ENCODE data around the gene SLC12A1.

The SLC12A1 gene

GRCh38 chr15:48337607-48338006, 131.5 kb downstream of the SLC12A1 start:
- Histone ChIP-seq H3K9me3 (no peaks in the 10 kb centered on the region), H3K36me3 (peaks cover 46 to 81% (median 62%) of the 10 kb centered on the region in 3 donors), H3K27me3 (no peaks in the 10 kb centered on the region), H3K4me3 (no peak overlapping the region), H3K27ac (no peak overlapping the region), H3K4me1 (peaks cover 0 to 3% (median 2%) of the 10 kb centered on the region in 4 donors)
- TF ChIP-seq CTCF (IDR thresholded peaks at IDR 0.05): no peak
- intact Hi-C loops (cut with DNase I; ENCODE audit: low total_unique reads): no loop called here
- no peak for DNase-seq

- H3K27me3 ChIP-seq: no peaks in the 10 kb centered on the region
- intact Hi-C loops (cut with DNase I; ENCODE audit: low total_unique reads): no loop called here
- H3K9me3 ChIP-seq: no peaks in the 10 kb centered on the region
- no peak overlapping the region for H3K27ac ChIP-seq
- no peaks in the 10 kb centered on the region for H3K4me1 ChIP-seq
- peaks cover 50 to 83% (median 64%) of the 10 kb centered on the region in 3 donors for H3K36me3 ChIP-seq
- no peak for TF ChIP-seq CTCF (IDR thresholded peaks at IDR 0.05)
- no peak for DNase-seq
- H3K4me3 ChIP-seq: no peak overlapping the region
These were observed 134.0 kb downstream of the SLC12A1 start for GRCh38 chr15:48340111-48340510.

- no peak for DNase-seq
- Histone ChIP-seq H3K4me1 (no peaks in the 10 kb centered on the region), H3K27ac (no peak overlapping the region), H3K36me3 (peaks cover 25 to 49% (median 47%) of the 10 kb centered on the region in 3 donors), H3K27me3 (no peaks in the 10 kb centered on the region), H3K4me3 (no peak overlapping the region), H3K9me3 (no peaks in the 10 kb centered on the region)
- intact Hi-C loops (cut with DNase I; ENCODE audit: low total_unique reads): no loop called here
- no peak for TF ChIP-seq CTCF (IDR thresholded peaks at IDR 0.05)
These were observed 137.8 kb downstream of the SLC12A1 start for GRCh38 chr15:48343865-48344264.

GRCh38 chr15:48345516-48345915, 139.4 kb downstream of the SLC12A1 start:
- intact Hi-C loops (cut with DNase I; ENCODE audit: low total_unique reads): no loop called here
- no peak for TF ChIP-seq CTCF (IDR thresholded peaks at IDR 0.05)

GRCh38 chr15:48352474-48353072, 146.5 kb downstream of the SLC12A1 start:
- no peaks in the 10 kb centered on the region for H3K27me3 ChIP-seq
- peak; percentile 66 to 76 for TF ChIP-seq CTCF (IDR thresholded peaks at IDR 0.05)
- intact Hi-C loops (cut with DNase I; ENCODE audit: low total_unique reads): loop anchor here (10.0 kb wide), 2 partner anchors 102 to 1158 kb away; no protein-coding TSS in a partner anchor
- no peaks in the 10 kb centered on the region for H3K36me3 ChIP-seq
- H3K4me3 ChIP-seq: no peak overlapping the region
- H3K9me3 ChIP-seq: no peaks in the 10 kb centered on the region
- DNase-seq: peak in 1 of 2 donors; percentile 46
- no peak overlapping the region for H3K27ac ChIP-seq
- no peaks in the 10 kb centered on the region for H3K4me1 ChIP-seq

More at GRCh38 chr15:48345516-48345915, 139.4 kb downstream of the SLC12A1 start:
- Histone ChIP-seq H3K4me1 (no peaks in the 10 kb centered on the region), H3K4me3 (no peak overlapping the region), H3K27me3 (no peaks in the 10 kb centered on the region), H3K27ac (no peak overlapping the region), H3K9me3 (no peaks in the 10 kb centered on the region), H3K36me3 (peaks cover 25 to 33% (median 31%) of the 10 kb centered on the region in 3 donors)
- no peak for DNase-seq

Data from tibial artery (tissue), 4 donors.